SU-DHL-6 (cell line): ENCODE data around the gene HNRNPH1.

Source experiments
- H2AFZ ChIP-seq: fragments of 200-600 bp; sonication (generic); 2 replicates; pipeline ENCODE4 v1.6.1; 2014; ENCODE audit warnings: low read depth, mild to moderate bottlenecking, moderate library complexity, mixed read lengths, antibody characterized with exemption, low read length; ENCODE audit not compliant: severe bottlenecking
- H3F3A ChIP-seq: fragments of 200-600 bp; shearing (Covaris generic); 2 replicates; pipeline ENCODE4 v1.6.0; 2016; ENCODE audit warnings: antibody characterized with exemption, mild to moderate bottlenecking; ENCODE audit not compliant: insufficient read depth
- H3K27ac ChIP-seq: fragments of 200-600 bp; sonication (generic); 2 replicates; pipeline ENCODE4 v1.5.1; 2016; ENCODE audit warnings: low read depth, mild to moderate bottlenecking, low read length, moderate library complexity, mixed read lengths
- H3K27me3 ChIP-seq: fragments of 200-600 bp; sonication (generic), shearing (Covaris generic); 2 replicates; pipeline ENCODE4 v1.6.0; 2014; ENCODE audit warnings: mild to moderate bottlenecking, low read length
- H3K36me3 ChIP-seq: fragments of 200-600 bp; sonication (generic); 2 replicates; pipeline ENCODE4 v1.6.1; 2014; ENCODE audit warnings: mild to moderate bottlenecking, low read length, mixed read lengths
- H3K4me2 ChIP-seq: fragments of 300-600, 200-600 bp; shearing (Covaris generic), sonication (generic); 2 replicates; pipeline ENCODE4 v1.6.0; 2014; ENCODE audit warnings: low read length, low read depth, mild to moderate bottlenecking; ENCODE audit not compliant: poor library complexity, severe bottlenecking
- H3K4me3 ChIP-seq: fragments of 200-600 bp; sonication (generic); 2 replicates; pipeline ENCODE4 v1.5.1; 2014; ENCODE audit warnings: antibody characterized with exemption, low read length, mild to moderate bottlenecking, mixed read lengths; ENCODE audit not compliant: insufficient read depth, poor library complexity, severe bottlenecking
- H3K79me2 ChIP-seq: fragments of 200-600 bp; sonication (generic); 2 replicates; pipeline ENCODE4 v1.6.1; 2014; ENCODE audit warnings: mild to moderate bottlenecking, low read length, moderate library complexity; ENCODE audit not compliant: insufficient read depth
- H3K9ac ChIP-seq: fragments of 200-600 bp; sonication (generic); 2 replicates; pipeline ENCODE4 v1.7.0; 2014; ENCODE audit warnings: mild to moderate bottlenecking, low read length
- H3K9me2 ChIP-seq: fragments of 200-600 bp; sonication (generic); replicated peaks from 2 replicates; pipeline ENCODE4 v1.6.1; 2014; ENCODE audit warnings: low read length; ENCODE audit not compliant: insufficient read depth
- H3K9me3 ChIP-seq: fragments of 200-600 bp; sonication (generic); 2 replicates; pipeline ENCODE4 v1.6.1; 2014; ENCODE audit warnings: low read length, mixed read lengths; ENCODE audit not compliant: insufficient read depth
- H4K20me1 ChIP-seq: fragments of 200-600 bp; sonication (generic); 2 replicates; pipeline ENCODE4 v1.6.1; 2014; ENCODE audit warnings: low read depth, mild to moderate bottlenecking, antibody characterized with exemption, low read length, moderate library complexity, mixed read lengths
- CTCF ChIP-seq: fragments of 200-600 bp; sonication (generic); IDR thresholded peaks from one replicate; pipeline ENCODE4 v1.5.1; 2017; ENCODE audit warnings: antibody characterized with exemption, mild to moderate bottlenecking, low read length, moderate library complexity; ENCODE audit not compliant: insufficient read depth, poor library complexity, severe bottlenecking
- EZH2phosphoT487 ChIP-seq: fragments of 200-600 bp; sonication (generic), shearing (Covaris generic); conservative IDR thresholded peaks from 2 replicates; pipeline ENCODE4 v1.6.1; 2018; ENCODE audit warnings: mild to moderate bottlenecking, antibody characterized with exemption, low read length, moderate library complexity, mixed read lengths

The HNRNPH1 gene

GRCh38 chr5:179599973-179600372, 23.5 kb downstream of the HNRNPH1 start:
- TF ChIP-seq EZH2phosphoT487, result no peak
- no peak for TF ChIP-seq CTCF
- H3K4me3 ChIP-seq, result no peak overlapping the region
- H3K27me3 ChIP-seq, result no peaks in the 10 kb centered on the region
- H3F3A ChIP-seq, result no peaks in the 10 kb centered on the region
- no peaks in the 10 kb centered on the region for H3K9me2 ChIP-seq
- H3K79me2 ChIP-seq, result no peaks in the 10 kb centered on the region
- no peak overlapping the region for H3K9ac ChIP-seq
- H4K20me1 ChIP-seq, result no peaks in the 10 kb centered on the region
- no peak overlapping the region for H2AFZ ChIP-seq
- no peak overlapping the region for H3K27ac ChIP-seq
- H3K36me3 ChIP-seq, result peaks cover 6% of the 10 kb centered on the region; the same call in 1 of the 2 replicates
- no peak overlapping the region for H3K4me2 ChIP-seq
- H3K9me3 ChIP-seq, result no peaks in the 10 kb centered on the region

DNA sequence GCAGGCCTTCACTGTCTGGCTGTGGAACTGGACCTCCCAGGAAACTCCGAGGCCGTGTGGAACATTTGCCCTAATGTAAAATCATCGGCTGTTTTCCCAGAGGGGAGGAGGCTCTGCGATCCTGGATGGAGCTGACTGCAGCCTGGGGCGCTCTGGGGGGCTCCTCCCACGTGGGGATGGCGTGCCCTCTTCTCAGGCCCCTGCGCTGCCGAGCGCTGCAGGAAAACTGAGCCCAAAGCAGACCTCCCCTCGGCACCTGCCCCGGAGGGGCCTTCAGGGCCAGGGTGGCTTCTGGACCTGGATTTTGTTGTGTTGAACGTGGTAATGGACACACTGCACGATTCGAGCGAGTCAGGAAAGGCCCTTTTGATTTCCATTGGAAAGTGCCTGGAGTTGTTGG, 23.9 kb downstream of the HNRNPH1 start:
- Histone ChIP-seq H3K4me2 (no peak overlapping the region), H3K4me3 (no peak overlapping the region), H3K27me3 (no peaks in the 10 kb centered on the region), H3K27ac (no peak overlapping the region), H4K20me1 (no peaks in the 10 kb centered on the region), H3K79me2 (no peaks in the 10 kb centered on the region), H3K9me2 (no peaks in the 10 kb centered on the region), H3K36me3 (peaks cover 8% of the 10 kb centered on the region; the same call in 1 of the 2 replicates), H2AFZ (no peak overlapping the region), H3F3A (no peaks in the 10 kb centered on the region), H3K9me3 (no peaks in the 10 kb centered on the region), H3K9ac (no peak overlapping the region)
- TF ChIP-seq CTCF, result no peak
- TF ChIP-seq EZH2phosphoT487, result no peak

- Histone ChIP-seq H2AFZ (no peak overlapping the region), H3K36me3 (peaks cover 8% of the 10 kb centered on the region; the same call in 1 of the 2 replicates), H4K20me1 (no peaks in the 10 kb centered on the region), H3K9ac (no peak overlapping the region), H3K4me2 (no peak overlapping the region), H3K9me2 (no peaks in the 10 kb centered on the region), H3F3A (no peaks in the 10 kb centered on the region), H3K79me2 (no peaks in the 10 kb centered on the region), H3K27me3 (no peaks in the 10 kb centered on the region), H3K9me3 (no peaks in the 10 kb centered on the region), H3K27ac (no peak overlapping the region), H3K4me3 (no peak overlapping the region)
- no peak for TF ChIP-seq EZH2phosphoT487
- no peak for TF ChIP-seq CTCF
These were observed 24.4 kb downstream of the HNRNPH1 start for GRCh38 chr5:179599100-179599499.
